GM12873 (cell line): ENCODE measurements around the gene EIF4B.

Experiments used
- TF ChIP-seq, protein P1 (sequence below): IDR thresholded peaks from 2 replicates; pipeline ENCODE4 v1.5.1; 2012; ENCODE audit warnings: low read depth, mild to moderate bottlenecking, moderate library complexity, low read length, control low read depth; ENCODE audit not compliant: insufficient read depth; ENCODE audit errors: missing control alignments

Gene EIF4B

DNA sequence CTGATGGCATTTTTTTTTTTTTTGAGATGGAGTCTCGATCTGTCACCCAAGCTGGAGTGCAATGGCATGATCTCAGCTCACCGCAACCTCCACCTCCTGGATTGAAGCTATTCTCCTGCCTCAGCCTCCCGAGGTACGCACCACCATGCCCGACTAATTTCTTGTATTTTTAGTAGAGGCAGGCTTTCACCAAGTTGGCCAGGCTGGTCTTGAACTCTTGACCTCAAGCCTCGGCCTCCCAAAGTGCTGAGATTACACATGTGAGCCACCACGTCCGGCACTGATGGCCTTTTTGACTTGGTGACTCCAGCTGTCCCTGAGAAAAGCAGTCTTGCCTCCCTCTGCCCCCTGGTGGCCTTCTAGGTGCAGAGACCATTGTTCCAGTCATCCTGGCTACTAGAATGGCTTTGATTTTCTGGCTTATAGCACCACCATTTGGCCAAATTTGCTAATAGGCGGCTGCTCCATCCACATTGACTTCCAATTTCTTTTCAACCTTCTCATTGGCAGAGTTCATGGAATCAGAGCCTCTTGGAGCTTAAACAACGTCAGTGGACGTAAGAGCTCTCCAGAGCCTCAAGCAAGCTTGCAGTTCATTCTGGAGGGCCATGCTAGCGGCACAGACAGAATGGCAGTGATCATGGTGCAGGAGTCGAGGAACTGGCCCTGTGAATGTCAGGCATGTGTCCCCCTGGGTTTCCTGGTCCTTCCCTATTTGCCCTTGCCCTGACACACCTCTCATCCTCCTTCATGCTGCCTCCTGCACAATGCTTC, 25.4 kb upstream of the EIF4B start:
- TF ChIP-seq, protein P1, sequence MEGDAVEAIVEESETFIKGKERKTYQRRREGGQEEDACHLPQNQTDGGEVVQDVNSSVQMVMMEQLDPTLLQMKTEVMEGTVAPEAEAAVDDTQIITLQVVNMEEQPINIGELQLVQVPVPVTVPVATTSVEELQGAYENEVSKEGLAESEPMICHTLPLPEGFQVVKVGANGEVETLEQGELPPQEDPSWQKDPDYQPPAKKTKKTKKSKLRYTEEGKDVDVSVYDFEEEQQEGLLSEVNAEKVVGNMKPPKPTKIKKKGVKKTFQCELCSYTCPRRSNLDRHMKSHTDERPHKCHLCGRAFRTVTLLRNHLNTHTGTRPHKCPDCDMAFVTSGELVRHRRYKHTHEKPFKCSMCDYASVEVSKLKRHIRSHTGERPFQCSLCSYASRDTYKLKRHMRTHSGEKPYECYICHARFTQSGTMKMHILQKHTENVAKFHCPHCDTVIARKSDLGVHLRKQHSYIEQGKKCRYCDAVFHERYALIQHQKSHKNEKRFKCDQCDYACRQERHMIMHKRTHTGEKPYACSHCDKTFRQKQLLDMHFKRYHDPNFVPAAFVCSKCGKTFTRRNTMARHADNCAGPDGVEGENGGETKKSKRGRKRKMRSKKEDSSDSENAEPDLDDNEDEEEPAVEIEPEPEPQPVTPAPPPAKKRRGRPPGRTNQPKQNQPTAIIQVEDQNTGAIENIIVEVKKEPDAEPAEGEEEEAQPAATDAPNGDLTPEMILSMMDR, result peak; percentile 98

DNA sequence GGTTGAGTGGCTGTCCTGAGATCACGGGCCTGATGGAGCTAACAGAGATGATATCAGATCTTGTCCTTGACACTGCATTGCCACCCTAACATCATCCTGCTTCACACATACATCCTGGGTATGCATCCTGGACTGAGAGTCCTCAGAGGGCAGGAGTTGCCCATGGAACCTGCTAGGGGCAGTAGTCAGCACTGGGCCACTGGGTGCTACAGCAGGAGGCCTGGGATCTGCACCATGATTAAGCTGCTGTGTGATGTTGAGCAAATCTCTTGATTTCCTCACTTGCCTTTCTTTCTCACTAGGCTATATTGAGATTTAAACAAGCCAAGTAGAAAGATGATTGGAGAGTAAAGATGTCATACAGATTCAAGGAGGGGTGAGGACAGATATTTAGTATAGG, 22.1 kb upstream of the EIF4B start:
- TF ChIP-seq, protein P1, result peak; percentile 4

DNA sequence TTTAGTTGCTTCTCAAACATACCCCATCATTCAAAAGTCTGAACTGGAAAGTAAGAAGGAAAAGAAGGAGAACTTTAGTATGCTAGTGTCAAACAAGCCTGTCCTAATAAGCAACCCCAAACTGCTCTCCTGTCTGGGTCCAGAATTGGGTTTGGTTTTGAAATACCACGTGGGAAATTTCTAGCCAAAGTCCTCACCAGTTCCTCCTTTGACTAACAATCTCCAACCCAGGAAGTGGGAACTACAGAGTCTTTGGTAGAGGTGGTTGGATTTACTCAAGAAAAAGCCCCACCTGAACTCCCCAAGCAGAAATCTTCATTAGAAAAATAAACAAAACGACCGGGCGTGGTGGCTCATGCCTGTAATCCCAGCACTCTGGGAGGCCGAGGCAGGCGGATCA, 17.4 kb upstream of the EIF4B start:
- TF ChIP-seq, protein P1, result no peak

DNA sequence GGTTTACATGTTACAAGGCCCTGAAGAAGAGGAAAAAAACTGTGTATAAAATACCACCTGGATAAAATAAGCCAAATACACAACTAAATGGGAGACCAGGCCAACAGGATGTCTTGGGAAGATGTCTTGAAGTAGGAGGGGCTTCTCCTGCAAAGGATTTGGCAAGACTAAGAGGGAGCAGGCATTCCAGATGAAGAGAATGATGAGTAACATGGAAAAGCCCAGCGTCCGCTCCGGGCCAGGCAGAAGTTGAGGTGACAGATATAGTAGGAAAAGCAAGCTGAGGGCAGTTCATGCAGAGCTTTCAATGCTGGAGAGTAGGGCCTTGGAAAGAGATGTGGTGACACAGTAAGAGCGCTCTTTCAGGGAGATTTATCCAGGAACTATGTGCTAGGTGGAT, 16.1 kb upstream of the EIF4B start:
- TF ChIP-seq, protein P1, result no peak

DNA sequence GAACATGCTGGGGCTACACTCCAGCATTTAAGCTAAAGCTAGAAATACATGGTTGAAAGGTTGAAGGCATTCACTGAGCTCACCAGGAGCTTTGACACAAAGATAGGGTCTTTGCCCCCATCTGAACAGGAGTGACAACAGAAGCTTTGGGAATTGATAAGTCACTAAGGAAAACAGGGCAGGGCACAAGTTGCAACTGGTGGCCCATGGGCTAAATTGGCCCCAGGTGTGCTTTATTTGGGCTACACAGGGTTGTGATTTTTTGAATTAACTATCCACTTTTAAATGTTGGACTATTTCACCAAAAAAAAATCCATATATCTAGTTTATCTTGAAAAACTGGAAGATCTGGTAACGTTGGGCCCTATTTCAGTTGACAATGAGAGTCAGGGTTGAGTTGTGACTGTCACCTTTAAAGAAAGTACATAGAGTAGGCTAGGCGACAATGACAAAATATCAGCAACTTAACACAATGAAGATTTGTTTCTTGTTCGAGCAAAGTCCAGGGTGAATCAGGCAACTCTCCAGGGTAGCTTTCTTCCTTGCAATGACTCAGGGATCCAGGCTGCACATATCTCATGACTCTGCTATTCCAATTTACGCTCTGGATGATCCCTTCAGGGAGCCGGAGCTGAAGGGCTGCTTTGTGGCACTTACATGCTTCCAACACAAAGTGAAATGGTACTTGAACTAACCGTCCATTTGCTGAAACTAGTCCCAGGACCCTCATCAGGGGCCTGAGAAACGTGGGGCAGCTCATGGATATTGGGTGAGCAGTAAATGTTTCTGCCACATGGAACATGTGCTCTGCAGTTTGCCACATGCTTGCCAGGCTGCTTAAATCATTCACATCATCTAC, 13.3 kb upstream of the EIF4B start:
- TF ChIP-seq, protein P1, result no peak

DNA sequence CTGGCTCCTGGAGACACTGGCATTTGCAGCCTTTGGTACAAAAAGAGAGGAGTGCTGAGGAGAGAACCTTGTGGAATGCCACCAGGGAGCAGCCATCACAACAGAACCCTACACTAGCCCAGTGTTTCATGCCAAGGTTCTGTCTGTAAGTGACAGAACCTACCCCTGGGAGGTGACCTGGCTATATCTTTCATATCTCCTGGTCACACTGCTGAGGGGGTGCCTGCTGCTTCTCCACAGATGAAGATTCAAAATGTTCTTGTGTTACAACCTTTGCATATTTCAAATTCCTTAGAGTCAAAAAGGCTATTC, 12.7 kb upstream of the EIF4B start:
- TF ChIP-seq, protein P1, result no peak

DNA sequence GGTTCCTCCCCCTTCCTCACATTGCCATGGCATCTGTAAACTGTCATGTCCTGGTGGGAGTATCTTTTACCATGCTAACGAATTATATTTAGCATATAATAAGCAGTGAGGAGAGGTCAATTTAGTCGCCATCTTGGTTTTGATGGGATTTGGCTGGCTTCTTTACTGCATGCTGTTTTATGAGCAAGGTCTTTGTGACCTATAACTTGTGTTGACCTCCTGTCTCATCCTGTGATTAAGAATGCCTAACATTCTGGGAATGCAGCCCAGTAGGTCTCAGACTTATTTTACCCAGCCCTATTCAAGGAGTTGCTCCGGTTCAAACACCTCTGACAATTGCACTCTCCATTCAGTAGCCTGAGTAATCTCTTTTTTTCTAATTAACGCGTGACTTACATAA, 2.1 kb upstream of the EIF4B start:
- TF ChIP-seq, protein P1, result no peak
